Measurements from ENCODE around the gene STAC2. TPM values are rescaled to one million over a fixed set of nuclear protein-coding genes. Genes with fewer than 3 reads are reported as not detected.

Gene STAC2
- total and polyA plus RNA-seq, 2 of the 13 experiments (the other 11 are each of a cell fraction or from before 2014, with no cell fraction given): not detected

DNA sequence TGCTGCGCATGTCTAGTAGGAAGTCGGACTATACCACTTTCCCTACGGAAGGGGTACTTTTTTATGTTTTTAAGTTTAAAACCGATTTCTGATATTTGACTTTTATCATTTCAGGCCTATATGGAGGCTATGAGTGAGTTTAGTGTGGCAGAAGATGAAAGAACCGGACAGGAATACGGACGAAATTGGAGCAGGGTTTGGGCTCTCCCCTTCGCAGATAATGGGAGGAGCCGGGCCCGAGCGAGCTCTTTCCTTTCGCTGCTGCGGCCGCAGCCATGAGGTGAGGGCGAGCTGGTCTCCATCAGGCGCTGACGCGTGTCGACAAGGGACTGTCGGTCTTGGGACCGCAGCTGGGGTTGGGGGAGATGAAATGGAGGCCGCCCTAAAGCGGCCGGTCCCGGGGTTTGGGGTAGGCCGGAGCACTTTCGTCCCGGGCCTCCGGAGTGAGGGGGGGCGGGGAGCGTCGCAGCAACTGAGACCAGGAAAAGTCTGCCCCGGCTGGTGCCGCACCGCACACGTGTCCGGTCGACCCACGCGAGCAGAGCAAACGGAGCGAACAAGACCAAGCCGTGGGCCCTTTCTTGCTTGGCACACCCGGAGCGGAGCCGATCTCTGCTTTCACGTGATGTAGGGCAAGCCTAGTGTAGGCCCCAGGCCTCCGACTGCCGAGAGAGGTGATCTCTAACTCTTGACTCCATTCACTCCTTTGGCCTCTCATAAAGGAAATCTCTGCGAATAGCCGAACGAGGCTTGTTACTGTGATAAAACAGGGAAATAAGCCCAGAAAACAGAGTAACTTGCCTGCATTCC is 25.5 kb downstream of the STAC2 start, which contains the start of gene RPL19 (continued):
- TF ChIP-seq ZNF282 (IDR thresholded peaks at IDR 0.05; ENCODE audit: partially characterized antibody) (no peak), FOXA3 (CRISPR knock-in tag; IDR thresholded peaks at IDR 0.05) (peak; percentile 13; the same call in 1 of the 2 replicates), PITX1 (CRISPR knock-in tag; IDR thresholded peaks at IDR 0.05) (peak; percentile 75; the same call in 1 of the 2 replicates), KLF13 (CRISPR knock-in tag; IDR thresholded peaks at IDR 0.05) (no peak), ZNF644 (CRISPR knock-in tag; IDR thresholded peaks at IDR 0.05; ENCODE audit: low read depth) (no peak), HCFC1 (IDR thresholded peaks at IDR 0.05; ENCODE audit: low read depth, low read length) (0 out of 2 replicates have a peak, but pooled peaks have one; percentile 2), IRX3 (CRISPR knock-in tag; IDR thresholded peaks at IDR 0.05; ENCODE audit: borderline replicate concordance, low read depth) (no peak), E2F2 (CRISPR knock-in tag; IDR thresholded peaks at IDR 0.05; ENCODE audit: borderline replicate concordance) (no peak), NONO (IDR thresholded peaks at IDR 0.05) (peak; percentile 96; the same call in 1 of the 2 replicates), NONO (CRISPR knock-in tag; conservative IDR thresholded peaks at IDR 0.05) (0 out of 2 replicates have a peak, but pooled peaks have one; percentile 53), HMGA1 (CRISPR knock-in tag; conservative IDR thresholded peaks at IDR 0.05) (no peak), TEF (CRISPR knock-in tag; IDR thresholded peaks at IDR 0.05) (peak; percentile 51; the same call in 1 of the 2 replicates), TP53 (CRISPR knock-in tag; conservative IDR thresholded peaks at IDR 0.05) (no peak; the same call in none of the 2 replicates), ZNF251 (CRISPR knock-in tag; IDR thresholded peaks at IDR 0.05) (no peak), ZFY (CRISPR knock-in tag; IDR thresholded peaks at IDR 0.05) (peak; percentile 94), NR2F6 (IDR thresholded peaks at IDR 0.05) (0 out of 2 replicates have a peak, but pooled peaks have one; percentile 28), NR2F6 (CRISPR knock-in tag; IDR thresholded peaks at IDR 0.05) (no peak), ZNF414 (CRISPR knock-in tag; IDR thresholded peaks at IDR 0.05) (peak; percentile 91), MLLT10 (CRISPR knock-in tag; IDR thresholded peaks at IDR 0.05) (peak; percentile 66; the same call in 1 of the 2 replicates), ZNF317 (CRISPR knock-in tag; IDR thresholded peaks at IDR 0.05) (peak; percentile 49; the same call in 1 of the 2 replicates), SOX5 (CRISPR knock-in tag; IDR thresholded peaks at IDR 0.05; ENCODE audit: borderline replicate concordance) (no peak), ZNF224 (CRISPR knock-in tag; IDR thresholded peaks at IDR 0.05) (peak; percentile 76), TMF1 (CRISPR knock-in tag; IDR thresholded peaks at IDR 0.05; ENCODE audit: low read depth) (0 out of 2 replicates have a peak, but pooled peaks have one; percentile 24), CAMTA2 (CRISPR knock-in tag; IDR thresholded peaks at IDR 0.05; ENCODE audit: borderline replicate concordance) (peak; percentile 51; the same call in 1 of the 2 replicates)
- TF ChIP-seq, protein P1, sequence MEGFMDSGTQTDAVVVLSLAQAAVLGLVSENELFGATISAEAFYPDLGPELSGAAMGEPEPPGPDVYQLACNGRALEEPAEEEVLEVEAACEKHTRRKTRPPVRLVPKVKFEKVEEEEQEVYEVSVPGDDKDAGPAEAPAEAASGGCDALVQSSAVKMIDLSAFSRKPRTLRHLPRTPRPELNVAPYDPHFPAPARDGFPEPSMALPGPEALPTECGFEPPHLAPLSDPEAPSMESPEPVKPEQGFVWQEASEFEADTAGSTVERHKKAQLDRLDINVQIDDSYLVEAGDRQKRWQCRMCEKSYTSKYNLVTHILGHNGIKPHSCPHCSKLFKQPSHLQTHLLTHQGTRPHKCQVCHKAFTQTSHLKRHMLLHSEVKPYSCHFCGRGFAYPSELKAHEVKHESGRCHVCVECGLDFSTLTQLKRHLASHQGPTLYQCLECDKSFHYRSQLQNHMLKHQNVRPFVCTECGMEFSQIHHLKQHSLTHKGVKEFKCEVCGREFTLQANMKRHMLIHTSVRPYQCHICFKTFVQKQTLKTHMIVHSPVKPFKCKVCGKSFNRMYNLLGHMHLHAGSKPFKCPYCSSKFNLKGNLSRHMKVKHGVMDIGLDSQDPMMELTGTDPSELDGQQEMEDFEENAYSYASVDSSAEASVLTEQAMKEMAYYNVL (CRISPR knock-in tag; IDR thresholded peaks at IDR 0.05; ENCODE audit: borderline replicate concordance): 0 out of 2 replicates have a peak, but pooled peaks have one; percentile 42
- TF ChIP-seq, protein P2, sequence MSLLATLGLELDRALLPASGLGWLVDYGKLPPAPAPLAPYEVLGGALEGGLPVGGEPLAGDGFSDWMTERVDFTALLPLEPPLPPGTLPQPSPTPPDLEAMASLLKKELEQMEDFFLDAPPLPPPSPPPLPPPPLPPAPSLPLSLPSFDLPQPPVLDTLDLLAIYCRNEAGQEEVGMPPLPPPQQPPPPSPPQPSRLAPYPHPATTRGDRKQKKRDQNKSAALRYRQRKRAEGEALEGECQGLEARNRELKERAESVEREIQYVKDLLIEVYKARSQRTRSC (CRISPR knock-in tag; IDR thresholded peaks at IDR 0.05; ENCODE audit: low read depth): peak; percentile 68; the same call in 1 of the 2 replicates
